ENCODE results near the gene ABTB1. TPM values are rescaled to one million over a fixed set of nuclear protein-coding genes. Genes with fewer than 3 reads are reported as not detected.

Gene ABTB1
- total RNA-seq, 1 experiment from 2014 or later: 3.6 TPM

- TF ChIP-seq EZH2 (IDR thresholded peaks at IDR 0.05; ENCODE audit: low read length, unreplicated experiment) (no peak), CTCF (conservative IDR thresholded peaks at IDR 0.05; ENCODE audit: low read depth, low read length) (no peak), EZH2phosphoT487 (IDR thresholded peaks at IDR 0.05; ENCODE audit: borderline replicate concordance, low read length) (no peak)
- POLR2A ChIA-PET (ENCODE audit: unreplicated experiment): no interaction called here
Measured at GRCh38 chr3:127670229-127670559, 2.6 kb upstream of the ABTB1 start.

GRCh38 chr3:127670761-127671522 is 1.8 kb upstream of the ABTB1 start:
- Histone ChIP-seq H2AFZ (ENCODE audit: low read length) (no peak overlapping the region), H3K9me3 (ENCODE audit: low read length) (no peaks in the 10 kb centered on the region), H3K36me3 (ENCODE audit: low read depth, low read length) (no peaks in the 10 kb centered on the region), H3K4me3 (ENCODE audit: low read length) (no peak overlapping the region), H3K9me2 (replicated peaks; ENCODE audit: low read length) (no peaks in the 10 kb centered on the region), H4K20me1 (ENCODE audit: low read length) (no peaks in the 10 kb centered on the region), H3K4me2 (ENCODE audit: low read length) (no peak overlapping the region), H3K79me2 (ENCODE audit: low read length) (no peaks in the 10 kb centered on the region), H3K9ac (ENCODE audit: low read length) (no peak overlapping the region), H3F3A (ENCODE audit: low read length, unreplicated experiment) (no peaks in the 10 kb centered on the region), H3K27ac (ENCODE audit: low read length) (no peak overlapping the region), H3K27me3 (ENCODE audit: low read length) (no peaks in the 10 kb centered on the region), H3K4me1 (ENCODE audit: insufficient read depth, low read length) (peaks cover 6% of the 10 kb centered on the region)
- ATAC-seq (no peak), DNase-seq (no peak)
- ChIA-PET CTCF (interaction anchor here (0.6 kb wide), 1 partner anchor 10 kb away, joined by 3 read pairs; no protein-coding TSS in a partner anchor), POLR2A (ENCODE audit: unreplicated experiment) (no interaction called here)
- intact Hi-C loops (cut with micrococcal nuclease): no loop called here
- BruUV-seq (replicated peaks): no TSS peak
- TF ChIP-seq EZH2phosphoT487 (IDR thresholded peaks at IDR 0.05; ENCODE audit: borderline replicate concordance, low read length): no peak
- TF ChIP-seq CTCF (conservative IDR thresholded peaks at IDR 0.05; ENCODE audit: low read depth, low read length): no peak
- no peak for TF ChIP-seq EZH2 (IDR thresholded peaks at IDR 0.05; ENCODE audit: low read length, unreplicated experiment)

More at GRCh38 chr3:127670229-127670559, 2.6 kb upstream of the ABTB1 start:
- H3K79me2 ChIP-seq (ENCODE audit: low read length): no peaks in the 10 kb centered on the region
- H3K36me3 ChIP-seq (ENCODE audit: low read depth, low read length): no peaks in the 10 kb centered on the region
- H3K27ac ChIP-seq (ENCODE audit: low read length): no peak overlapping the region
- ATAC-seq (no peak), DNase-seq (no peak)
- H3K4me3 ChIP-seq (ENCODE audit: low read length): no peak overlapping the region
- H3K9ac ChIP-seq (ENCODE audit: low read length): no peak overlapping the region
- BruUV-seq (replicated peaks): no TSS peak
- no peak overlapping the region for H3K4me2 ChIP-seq (ENCODE audit: low read length)
- H3K4me1 ChIP-seq (ENCODE audit: insufficient read depth, low read length): peaks cover 6% of the 10 kb centered on the region
- no peaks in the 10 kb centered on the region for H3K27me3 ChIP-seq (ENCODE audit: low read length)
- no peaks in the 10 kb centered on the region for H3K9me3 ChIP-seq (ENCODE audit: low read length)
- CTCF ChIA-PET: no interaction called here
- H3K9me2 ChIP-seq (replicated peaks; ENCODE audit: low read length): no peaks in the 10 kb centered on the region
- H3F3A ChIP-seq (ENCODE audit: low read length, unreplicated experiment): no peaks in the 10 kb centered on the region
- H2AFZ ChIP-seq (ENCODE audit: low read length): no peak overlapping the region
- H4K20me1 ChIP-seq (ENCODE audit: low read length): no peaks in the 10 kb centered on the region
- intact Hi-C loops (cut with micrococcal nuclease): no loop called here
